Keratinocyte (primary cell): ENCODE results near the gene PGC. TPM values are rescaled to one million over a fixed set of nuclear protein-coding genes. Genes with fewer than 3 reads are reported as not detected.

Experiments used
- DNase-seq: peaks from one replicate; pipeline ENCODE4 v3.0.0-alpha.2; 2011; ENCODE audit warnings: low read depth, missing footprints, low spot score
- FAIRE-seq: peaks from 2 replicates; lab custom pipeline; 2011; peaks lifted over from hg19 to GRCh38; lab: Jason Lieb, UNC
- H2AFZ ChIP-seq: 2 replicates; pipeline ENCODE4 v1.6.0; 2012; ENCODE audit warnings: low read length, control low read depth, inconsistent platforms; ENCODE audit not compliant: control insufficient read depth
- H3K27ac ChIP-seq: 2 replicates; pipeline ENCODE4 v1.5.1; 2011; ENCODE audit warnings: low read length; ENCODE audit not compliant: control insufficient read depth, insufficient read depth
- H3K27me3 ChIP-seq: 3 replicates; pipeline ENCODE4 v1.6.0; 2011; ENCODE audit warnings: low read length; ENCODE audit not compliant: control insufficient read depth, insufficient read depth; ENCODE audit errors: extremely low read depth
- H3K36me3 ChIP-seq, 2 experiments: 2 replicates in 1 of 2; 3 replicates in 1 of 2; pipeline ENCODE4 v1.5.1; 2011; ENCODE audit warnings: low read length in 2 of 2, mild to moderate bottlenecking in 1 of 2; ENCODE audit not compliant: control insufficient read depth in 2 of 2, insufficient read depth in 2 of 2; ENCODE audit errors: extremely low read depth in 1 of 2
- H3K4me1 ChIP-seq: 3 replicates; pipeline ENCODE4 v1.5.1; 2011; ENCODE audit warnings: low read length; ENCODE audit not compliant: control insufficient read depth, insufficient read depth; ENCODE audit errors: extremely low read depth
- H3K4me2 ChIP-seq: 3 replicates; pipeline ENCODE4 v1.6.0; 2011; ENCODE audit warnings: low read depth, low read length; ENCODE audit not compliant: control insufficient read depth, insufficient read depth; ENCODE audit errors: extremely low read depth
- H3K4me3 ChIP-seq, 3 experiments: fragments of 200-600 bp in 1 of 3; sonication (generic) in 1 of 3; 2 replicates in 2 of 3; 3 replicates in 1 of 3; pipeline ENCODE4 v1.5.1; 2011 to 2016; ENCODE audit warnings: low read length in 3 of 3, mild to moderate bottlenecking in 3 of 3, control low read depth in 2 of 3, inconsistent platforms in 1 of 3, low read depth in 1 of 3, mixed read lengths in 1 of 3, mixed run types in 1 of 3, moderate library complexity in 1 of 3; ENCODE audit not compliant: control insufficient read depth in 2 of 3, insufficient read depth in 2 of 3; ENCODE audit errors: extremely low read depth in 1 of 3
- H3K79me2 ChIP-seq: 2 replicates; pipeline ENCODE4 v1.6.0; 2012; ENCODE audit warnings: low read length; ENCODE audit not compliant: control insufficient read depth, insufficient read depth
- H3K9ac ChIP-seq: 3 replicates; pipeline ENCODE4 v1.6.0; 2011; ENCODE audit warnings: low read length; ENCODE audit not compliant: control insufficient read depth, insufficient read depth; ENCODE audit errors: extremely low read depth
- H3K9me1 ChIP-seq: 3 replicates; pipeline ENCODE4 v1.6.0; 2011; ENCODE audit warnings: low read length; ENCODE audit not compliant: control insufficient read depth, insufficient read depth; ENCODE audit errors: extremely low read depth
- H3K9me3 ChIP-seq: 2 replicates; pipeline ENCODE4 v1.5.1; 2012; ENCODE audit warnings: low read depth, low read length; ENCODE audit not compliant: control insufficient read depth
- H4K20me1 ChIP-seq: 3 replicates; pipeline ENCODE4 v1.6.0; 2011; ENCODE audit warnings: low read length; ENCODE audit not compliant: control insufficient read depth, insufficient read depth; ENCODE audit errors: extremely low read depth
- EZH2 ChIP-seq: IDR thresholded peaks from one replicate; pipeline ENCODE4 v1.6.1; 2012; ENCODE audit warnings: inconsistent platforms, mild to moderate bottlenecking, low read length, moderate library complexity
- dilution Hi-C: fragments of 300-500 bp; cut with MboI; formaldehyde crosslinking; loops from one replicate; pipeline ENCODE4 v1.7.0; 2020; ENCODE audit warnings: low sequenced_read_pairs; ENCODE audit not compliant: extremely low pct_ligation_motif_present
- polyA plus RNA-seq, 5 experiments: library from polyadenylated mRNA; depleted of rRNA in 3 of 5; stranded (reverse) in 3 of 5; stranded (forward) in 1 of 5; unstranded in 1 of 5; fragments of >200 nt; gene quantifications; 1 replicate in 1 of 5; 2 replicates in 3 of 5; 3 replicates in 1 of 5; pipeline versions ENCODE4 v1.2.1 to v1.2.3, GENCODE V29; 2011 to 2012; ENCODE audit warnings: missing spikeins in 2 of 5, low read depth in 1 of 5, low replicate concordance in 1 of 5
- TF ChIP-seq, protein P1 (sequence below), 3 experiments: IDR thresholded peaks in 1 of 3; conservative IDR thresholded peaks in 1 of 3; optimal IDR thresholded peaks in 1 of 3; 2 replicates in 2 of 3; 3 replicates in 1 of 3; pipeline versions ENCODE3 to v1.5.1; 2011; ENCODE audit warnings: low read length in 3 of 3, mild to moderate bottlenecking in 3 of 3, moderate library complexity in 2 of 3, control low read depth in 1 of 3, inconsistent platforms in 1 of 3; ENCODE audit not compliant: insufficient read depth in 2 of 3; ENCODE audit errors: extremely low read depth in 1 of 3

The PGC gene
- polyA plus RNA-seq, 1 donor (not counting 4 experiments of a cell fraction or from before 2014, with no cell fraction given): not detected

DNA sequence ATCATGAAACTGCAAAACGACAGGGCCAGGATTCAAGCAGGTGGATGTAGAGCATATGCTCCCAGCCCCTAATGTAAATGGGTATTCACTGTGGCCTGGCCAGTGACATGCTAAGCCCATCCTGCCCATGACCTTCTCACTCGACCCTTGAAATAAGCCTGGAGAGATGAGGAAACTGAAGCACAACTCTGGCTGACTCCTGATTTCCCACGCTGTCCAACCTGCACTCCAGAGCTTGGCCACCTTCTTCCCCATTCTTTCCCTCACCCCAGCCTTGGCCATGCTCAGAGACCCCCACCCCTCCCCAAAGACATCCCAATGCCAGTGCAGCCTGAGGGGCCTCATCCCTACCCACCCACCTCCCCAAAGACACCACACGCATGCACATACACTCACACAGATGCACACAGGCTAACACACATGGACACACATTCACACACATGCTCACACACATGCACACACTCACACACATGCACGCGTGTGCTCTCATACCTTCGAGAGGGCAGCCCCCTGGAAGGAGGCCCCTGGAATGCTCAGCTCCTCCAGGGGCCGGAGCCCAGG, 24.1 kb downstream of the PGC start:
- no peaks in the 10 kb centered on the region for H3K9me3 ChIP-seq
- peak overlapping the region in 1 of 3 experiments; percentile 38 for H3K4me3 ChIP-seq
- H3K4me1 ChIP-seq: peaks cover 33% of the 10 kb centered on the region
- dilution Hi-C loops: no loop called here
- no peaks in the 10 kb centered on the region for H3K79me2 ChIP-seq
- FAIRE-seq: no peak
- H2AFZ ChIP-seq: no peak overlapping the region
- H3K9me1 ChIP-seq: no peaks in the 10 kb centered on the region
- no peak for DNase-seq
- H3K27me3 ChIP-seq: no peaks in the 10 kb centered on the region
- H3K36me3 ChIP-seq: no peaks in the 10 kb centered on the region
- TF ChIP-seq, protein P1, sequence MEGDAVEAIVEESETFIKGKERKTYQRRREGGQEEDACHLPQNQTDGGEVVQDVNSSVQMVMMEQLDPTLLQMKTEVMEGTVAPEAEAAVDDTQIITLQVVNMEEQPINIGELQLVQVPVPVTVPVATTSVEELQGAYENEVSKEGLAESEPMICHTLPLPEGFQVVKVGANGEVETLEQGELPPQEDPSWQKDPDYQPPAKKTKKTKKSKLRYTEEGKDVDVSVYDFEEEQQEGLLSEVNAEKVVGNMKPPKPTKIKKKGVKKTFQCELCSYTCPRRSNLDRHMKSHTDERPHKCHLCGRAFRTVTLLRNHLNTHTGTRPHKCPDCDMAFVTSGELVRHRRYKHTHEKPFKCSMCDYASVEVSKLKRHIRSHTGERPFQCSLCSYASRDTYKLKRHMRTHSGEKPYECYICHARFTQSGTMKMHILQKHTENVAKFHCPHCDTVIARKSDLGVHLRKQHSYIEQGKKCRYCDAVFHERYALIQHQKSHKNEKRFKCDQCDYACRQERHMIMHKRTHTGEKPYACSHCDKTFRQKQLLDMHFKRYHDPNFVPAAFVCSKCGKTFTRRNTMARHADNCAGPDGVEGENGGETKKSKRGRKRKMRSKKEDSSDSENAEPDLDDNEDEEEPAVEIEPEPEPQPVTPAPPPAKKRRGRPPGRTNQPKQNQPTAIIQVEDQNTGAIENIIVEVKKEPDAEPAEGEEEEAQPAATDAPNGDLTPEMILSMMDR (optimal IDR thresholded peaks at IDR 0.05 in 1 of 3, IDR thresholded peaks at IDR 0.05 in 1 of 3, conservative IDR thresholded peaks at IDR 0.05 in 1 of 3; ENCODE audit: extremely low read depth in 1 of 3, insufficient read depth in 2 of 3, low read length in 3 of 3): no peak
- no peak for TF ChIP-seq EZH2
- H3K4me2 ChIP-seq: peak overlapping the region; percentile 56
- H4K20me1 ChIP-seq: no peaks in the 10 kb centered on the region
- H3K27ac ChIP-seq: no peak overlapping the region
- no peak overlapping the region for H3K9ac ChIP-seq

DNA sequence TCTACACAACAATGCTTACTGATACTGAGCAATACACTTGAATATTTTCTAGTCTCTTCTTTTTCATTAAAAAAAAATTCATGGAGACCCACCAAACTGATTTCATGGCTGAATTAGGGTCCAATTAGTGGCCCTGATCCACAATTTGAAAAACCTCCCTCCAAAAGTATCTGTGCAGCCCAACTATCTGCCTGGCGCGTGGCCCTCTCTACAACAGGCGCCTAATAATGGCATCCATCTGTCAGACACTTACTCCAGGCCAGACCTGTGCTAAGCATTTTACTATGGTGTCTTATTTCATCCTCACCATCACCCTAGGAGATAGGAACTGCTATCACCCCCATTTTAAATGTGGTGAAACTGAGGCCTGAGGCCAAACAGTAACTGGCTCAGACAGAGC, 25.8 kb downstream of the PGC start:
- Histone ChIP-seq H3K9me3 (no peaks in the 10 kb centered on the region), H3K4me2 (no peak overlapping the region), H3K9ac (no peak overlapping the region), H3K79me2 (no peaks in the 10 kb centered on the region), H3K27me3 (no peaks in the 10 kb centered on the region), H3K4me1 (peaks cover 41% of the 10 kb centered on the region), H4K20me1 (no peaks in the 10 kb centered on the region), H3K36me3 (no peaks in the 10 kb centered on the region), H3K27ac (no peak overlapping the region), H3K4me3 (no peak overlapping the region), H3K9me1 (no peaks in the 10 kb centered on the region), H2AFZ (no peak overlapping the region)
- DNase-seq (no peak), FAIRE-seq (no peak)
- dilution Hi-C loops: no loop called here
- no peak for TF ChIP-seq EZH2
- TF ChIP-seq, protein P1 (optimal IDR thresholded peaks at IDR 0.05 in 1 of 3, IDR thresholded peaks at IDR 0.05 in 1 of 3, conservative IDR thresholded peaks at IDR 0.05 in 1 of 3; ENCODE audit: extremely low read depth in 1 of 3, insufficient read depth in 2 of 3, low read length in 3 of 3): no peak
